Breast epithelium (tissue), 3 donors: ENCODE measurements around the gene HLTF.

Experiments
- CTCF ChIP-seq, 3 donors: fragments of 450-650 bp; IDR thresholded peaks; one replicate each; pipeline ENCODE4 v1.5.1; 2016 to 2017; ENCODE audit warnings: antibody characterized with exemption in 3 of 3, mild to moderate bottlenecking in 3 of 3, moderate library complexity in 3 of 3
- POLR2A ChIP-seq: fragments of 450-650 bp; IDR thresholded peaks from one replicate; pipeline ENCODE4 v1.6.1; 2016; ENCODE audit warnings: antibody characterized with exemption, mild to moderate bottlenecking, moderate library complexity
- POLR2AphosphoS5 ChIP-seq, 3 donors: sonication (generic); formaldehyde crosslinking; IDR thresholded peaks; one replicate each; pipeline ENCODE4 v1.6.1; 2017; ENCODE audit warnings: antibody characterized with exemption in 3 of 3

GRCh38 chr3:149067883-149068282 is 18.4 kb downstream of the HLTF start:
- TF ChIP-seq CTCF (IDR thresholded peaks at IDR 0.05) (no peak), POLR2AphosphoS5 (IDR thresholded peaks at IDR 0.05) (no peak), POLR2A (no peak)
